ENCODE data around the gene MEP1B.
"Not testable (repeated sequence)": the region's sequence is repeated elsewhere in the genome, so short reads cannot be mapped to it uniquely, and the experiment has no call there.

The MEP1B gene

DNA sequence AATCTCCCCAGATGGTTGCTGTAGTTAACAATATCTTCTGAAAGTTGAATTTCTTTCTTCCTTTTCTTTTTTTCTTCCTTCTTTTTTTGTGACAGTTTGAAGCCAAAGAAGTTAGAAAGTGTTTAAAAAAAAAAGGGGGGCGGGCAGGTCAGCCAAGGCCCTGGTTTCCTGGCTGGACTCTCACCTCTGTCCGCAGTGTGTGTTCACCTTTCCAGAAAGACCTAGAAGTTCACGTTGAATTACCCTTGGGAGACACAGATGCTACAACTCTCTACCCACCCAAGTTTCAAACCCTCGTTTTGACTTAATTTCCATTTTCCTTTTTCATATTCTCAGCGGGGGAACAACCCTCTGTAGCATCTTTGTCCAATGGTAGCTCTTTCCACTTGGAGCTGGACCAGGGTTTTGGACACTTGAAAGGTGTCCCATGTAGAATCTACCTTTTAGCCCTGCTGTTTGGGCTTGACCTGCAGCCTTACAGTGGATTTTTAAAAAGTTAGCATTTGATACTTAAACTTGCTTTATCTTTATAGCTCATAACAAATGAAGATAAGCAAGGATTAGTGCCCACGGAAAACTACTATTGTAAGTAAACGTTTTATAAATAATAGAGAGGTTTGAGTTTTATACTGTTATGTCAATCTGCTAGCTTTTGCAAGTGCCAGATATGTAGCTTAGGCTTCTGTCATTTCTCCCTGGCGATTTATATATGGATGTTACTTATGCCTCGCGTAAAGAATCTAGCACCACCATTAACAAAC is 20.0 kb downstream of the MEP1B start:
- DNase-seq (ENCODE audit: low read depth), result no peak

DNA sequence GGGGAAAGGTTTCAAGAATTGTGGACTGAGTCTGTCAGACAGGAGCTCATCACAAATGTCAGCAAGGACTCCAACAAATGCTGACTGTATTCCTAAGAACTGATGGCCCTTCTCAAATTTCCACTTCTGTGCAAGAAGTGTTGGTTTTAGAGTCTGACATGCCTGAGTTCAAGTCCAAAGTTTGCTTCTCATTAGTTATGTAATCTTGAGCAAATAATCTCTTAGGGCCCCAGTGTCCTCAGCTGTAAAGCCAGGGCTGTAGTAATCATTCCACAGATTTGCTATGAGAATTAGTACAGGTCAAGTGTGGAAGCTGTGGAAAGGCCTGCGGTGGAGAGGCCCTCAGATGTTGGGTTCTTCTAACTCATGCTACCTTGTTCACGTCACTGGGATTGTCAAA is 23.9 kb downstream of the MEP1B start:
- DNase-seq (ENCODE audit: low read depth), result no peak

DNA sequence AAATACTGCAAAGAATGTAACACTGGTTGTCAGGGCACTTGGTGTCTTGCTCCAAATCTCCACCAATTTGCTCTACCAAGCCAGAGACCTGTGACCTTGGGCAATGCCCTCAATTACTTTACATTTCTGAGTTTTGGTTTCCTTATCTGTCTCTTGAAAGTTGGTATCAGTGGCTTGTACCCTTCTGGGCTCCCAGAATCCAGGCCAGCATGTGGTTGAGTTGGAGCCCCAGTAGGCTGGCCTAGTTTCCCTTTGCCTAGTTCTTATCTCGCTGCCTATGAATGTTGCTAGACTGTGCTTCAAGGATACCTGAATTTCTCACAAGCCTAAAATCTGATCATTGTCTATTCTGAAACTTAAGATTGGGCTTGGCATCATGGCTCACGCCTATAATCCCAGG is 26.6 kb downstream of the MEP1B start:
- DNase-seq (ENCODE audit: low read depth), result no peak

DNA sequence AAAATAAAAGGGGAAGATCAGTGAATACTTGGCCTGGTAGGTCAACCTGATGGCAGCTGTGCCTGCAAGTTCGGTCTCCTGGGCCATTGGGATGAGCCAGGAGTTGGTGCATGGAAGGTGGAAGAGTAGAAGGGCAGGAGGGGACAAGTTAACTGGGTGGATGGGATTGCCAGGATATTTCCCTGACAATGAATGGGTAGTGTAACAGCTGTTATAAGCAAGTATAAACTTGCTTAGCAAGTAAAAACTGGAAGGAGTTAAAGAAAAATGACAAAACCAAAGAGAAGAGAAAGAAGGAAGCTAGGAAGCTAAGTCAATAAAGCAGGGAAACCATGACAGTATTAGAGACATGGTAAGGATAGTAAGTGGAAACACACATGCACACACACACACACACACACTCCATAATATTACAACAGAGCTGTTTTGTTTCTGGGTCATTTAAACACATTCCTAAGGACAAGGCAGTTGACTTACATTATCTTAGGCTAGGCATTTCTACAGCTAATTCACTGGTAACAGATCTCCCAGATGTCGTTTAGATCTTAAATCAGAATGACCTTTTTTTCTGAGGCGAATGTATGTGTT is 29.7 kb downstream of the MEP1B start:
- DNase-seq (ENCODE audit: low read depth), result no peak

DNA sequence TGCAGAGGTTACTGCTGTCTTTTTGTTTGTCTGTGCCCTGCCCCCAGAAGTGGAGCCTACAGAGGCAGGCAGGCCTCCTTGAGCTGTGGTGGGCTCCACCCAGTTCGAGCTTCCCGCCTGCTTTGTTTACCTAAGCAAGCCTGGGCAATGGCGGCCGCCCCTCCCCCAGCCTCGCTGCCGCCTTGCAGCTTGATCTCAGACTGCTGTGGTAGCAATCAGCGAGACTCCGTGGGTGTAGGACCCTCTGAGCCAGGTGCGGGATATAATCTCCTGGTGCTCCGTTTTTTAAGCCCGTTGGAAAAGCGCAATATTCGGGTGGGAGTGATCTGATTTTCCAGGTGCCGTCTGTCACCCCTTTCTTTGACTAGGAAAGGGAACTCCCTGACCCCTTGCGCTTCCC is 43.5 kb downstream of the MEP1B start:
- not testable (repeated sequence) for DNase-seq (ENCODE audit: low read depth)

DNA sequence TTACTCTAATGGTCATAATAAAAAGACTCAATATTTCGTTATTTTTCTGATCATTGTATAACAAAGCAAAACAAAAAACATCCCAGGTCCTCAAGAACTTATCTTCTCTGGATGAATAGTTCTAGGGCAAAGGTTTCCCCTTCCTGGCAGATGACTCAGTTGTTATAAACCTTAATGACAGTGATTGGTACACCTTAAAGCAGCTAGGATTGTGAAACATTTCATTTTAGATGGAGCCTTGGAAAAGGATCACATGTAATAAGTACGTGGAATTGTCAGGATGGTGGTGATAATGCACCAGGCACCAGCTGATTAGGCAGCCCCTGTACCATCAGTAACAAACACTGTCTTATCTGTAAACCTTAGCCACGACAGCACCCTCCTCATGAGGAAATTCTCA is 47.2 kb downstream of the MEP1B start:
- DNase-seq (ENCODE audit: low read depth), result no peak

DNA sequence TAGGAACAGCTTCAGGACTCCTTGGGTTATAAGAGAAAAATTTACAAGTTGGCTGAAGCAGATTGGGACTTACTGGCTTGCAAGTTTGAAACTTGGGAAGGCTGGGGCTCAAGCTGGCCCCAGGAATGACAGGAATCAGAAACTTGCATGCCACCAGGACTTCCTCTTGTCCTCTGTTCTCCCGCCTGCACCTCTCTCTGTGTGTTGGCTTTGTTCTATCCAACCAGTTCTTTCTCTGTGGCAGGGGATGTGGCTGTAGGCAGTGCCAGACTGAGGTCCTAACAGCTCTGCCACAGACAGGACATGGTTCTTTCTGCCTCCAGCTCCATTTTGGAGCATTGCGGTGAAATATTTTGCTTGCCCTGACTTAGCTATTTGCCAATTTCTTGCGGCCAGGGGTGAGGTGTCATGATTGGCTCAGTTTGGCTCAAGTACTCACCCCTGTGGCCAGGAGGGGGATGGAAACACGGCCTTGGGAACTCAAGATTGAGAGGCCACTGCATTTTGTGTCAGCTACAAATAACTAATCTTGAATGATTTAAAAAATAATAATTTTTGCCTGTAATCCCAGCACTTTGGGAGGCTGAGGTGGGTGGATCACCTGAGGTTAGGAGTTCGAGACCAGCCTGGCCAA is 48.9 kb downstream of the MEP1B start:
- no peak for DNase-seq (ENCODE audit: low read depth)

DNA sequence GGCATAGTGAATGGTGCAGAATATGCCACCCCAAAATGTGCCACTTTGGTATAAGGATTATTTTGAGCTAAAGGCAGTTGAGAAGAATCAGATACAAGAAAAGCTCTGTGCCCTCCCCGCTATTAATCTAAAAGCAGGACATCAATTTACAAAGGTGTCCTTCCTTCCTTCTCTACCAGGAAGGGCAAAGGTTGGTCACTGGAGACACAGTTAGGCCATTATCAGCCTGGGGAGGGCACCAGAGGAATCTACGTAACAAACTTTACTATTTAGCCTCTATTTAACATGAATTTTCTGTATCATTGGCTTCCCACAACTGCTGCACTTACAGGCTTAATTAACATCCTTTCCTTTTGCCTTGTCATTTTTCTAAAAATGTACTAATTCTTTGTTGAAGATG is 52.6 kb downstream of the MEP1B start:
- DNase-seq (ENCODE audit: low read depth), result no peak

DNA sequence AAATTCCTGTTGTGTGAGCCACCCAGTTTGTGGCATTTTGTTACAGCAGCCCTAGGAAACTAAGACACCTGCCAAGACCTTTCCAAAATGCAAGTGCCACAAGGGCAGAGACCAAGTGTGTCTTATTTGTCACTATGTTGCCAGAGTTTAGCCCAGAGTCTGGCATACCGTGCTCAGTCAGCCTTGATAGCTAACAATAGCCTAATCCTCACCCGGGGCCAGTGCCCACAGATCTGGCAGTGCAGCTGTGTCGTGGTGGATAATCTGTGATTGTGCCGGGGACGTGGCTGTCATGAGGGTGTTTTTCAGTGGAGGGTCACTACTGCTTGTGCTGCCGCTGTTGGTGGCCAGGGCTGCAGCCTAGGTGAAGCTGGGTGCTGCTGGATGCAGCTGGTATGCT is 53.5 kb downstream of the MEP1B start:
- DNase-seq (ENCODE audit: low read depth), result no peak

DNA sequence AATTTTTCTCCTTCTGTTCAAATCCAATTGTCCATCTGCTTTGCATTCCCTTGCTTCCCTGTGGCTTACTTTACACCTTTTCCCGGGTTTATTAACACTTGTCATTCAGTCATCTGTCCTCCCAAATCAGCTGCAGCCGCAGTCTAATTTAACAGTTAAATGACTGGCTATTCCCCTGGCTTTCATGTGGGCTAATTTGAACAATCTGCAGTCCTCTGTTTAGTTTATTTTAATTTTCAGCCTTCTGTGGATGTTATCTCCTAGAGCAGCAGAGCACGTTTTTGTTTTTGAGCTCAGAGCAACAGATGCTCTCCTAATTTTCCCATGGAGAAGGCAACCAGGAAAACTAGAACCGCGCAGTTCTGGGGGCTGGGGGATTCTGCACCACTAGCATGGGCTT is 55.0 kb downstream of the MEP1B start:
- DNase-seq (ENCODE audit: low read depth), result no peak

DNA sequence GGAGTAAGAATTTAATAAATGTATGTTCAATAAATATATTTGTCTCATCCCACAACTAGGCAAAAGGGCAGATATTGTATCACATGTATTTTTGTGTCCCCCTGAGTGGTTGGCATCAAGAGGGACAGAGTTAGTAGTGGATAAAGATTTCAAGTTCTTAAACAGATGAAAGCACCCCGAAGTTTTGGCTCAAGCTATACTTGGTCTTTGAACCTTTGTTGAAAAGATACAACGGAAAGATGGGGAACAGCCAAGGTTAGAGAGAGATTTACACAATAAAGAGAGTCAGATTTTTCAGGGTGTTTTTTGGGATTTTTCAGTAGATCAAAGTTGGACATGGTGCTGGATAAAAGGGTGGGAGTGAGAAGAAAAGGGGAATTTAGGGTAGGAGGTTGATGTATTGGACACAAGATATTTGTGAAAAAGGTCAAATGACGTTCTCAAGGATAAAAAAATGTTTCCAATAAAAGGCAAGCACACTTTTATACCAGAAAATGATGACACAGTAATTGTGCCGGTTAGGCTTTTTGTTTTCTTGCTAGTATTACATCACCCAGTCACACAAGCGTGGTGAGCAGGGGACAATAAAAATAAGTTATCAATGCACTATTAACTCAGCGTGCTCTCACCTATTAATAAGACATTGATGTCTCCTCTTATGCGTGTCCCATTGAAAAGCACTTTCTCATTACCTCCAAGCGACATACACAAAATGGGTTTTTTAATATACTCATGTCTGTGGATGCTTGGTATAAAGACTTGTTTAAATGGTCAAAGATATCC is 59.5 kb downstream of the MEP1B start:
- no peak for DNase-seq (ENCODE audit: low read depth)

DNA sequence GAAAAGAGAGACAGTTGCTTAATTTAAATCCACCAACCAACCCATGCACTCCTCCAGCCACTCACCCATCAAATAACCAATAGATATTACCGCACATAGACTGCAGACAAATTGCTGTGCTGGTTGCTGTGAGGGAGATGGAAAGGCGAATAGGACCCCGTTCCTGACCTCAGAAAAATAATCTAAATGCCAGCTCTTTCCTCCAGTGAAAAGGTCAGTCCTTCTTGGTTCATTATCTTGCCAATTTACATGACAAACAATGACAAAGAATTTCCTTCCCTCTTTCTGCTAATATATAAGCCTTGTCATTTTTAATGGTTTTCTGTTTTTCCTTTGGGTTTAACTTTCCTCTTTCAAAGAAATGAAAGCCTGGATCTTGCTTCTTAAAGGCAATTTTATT is 61.6 kb downstream of the MEP1B start:
- no peak for DNase-seq (ENCODE audit: low read depth)

DNA sequence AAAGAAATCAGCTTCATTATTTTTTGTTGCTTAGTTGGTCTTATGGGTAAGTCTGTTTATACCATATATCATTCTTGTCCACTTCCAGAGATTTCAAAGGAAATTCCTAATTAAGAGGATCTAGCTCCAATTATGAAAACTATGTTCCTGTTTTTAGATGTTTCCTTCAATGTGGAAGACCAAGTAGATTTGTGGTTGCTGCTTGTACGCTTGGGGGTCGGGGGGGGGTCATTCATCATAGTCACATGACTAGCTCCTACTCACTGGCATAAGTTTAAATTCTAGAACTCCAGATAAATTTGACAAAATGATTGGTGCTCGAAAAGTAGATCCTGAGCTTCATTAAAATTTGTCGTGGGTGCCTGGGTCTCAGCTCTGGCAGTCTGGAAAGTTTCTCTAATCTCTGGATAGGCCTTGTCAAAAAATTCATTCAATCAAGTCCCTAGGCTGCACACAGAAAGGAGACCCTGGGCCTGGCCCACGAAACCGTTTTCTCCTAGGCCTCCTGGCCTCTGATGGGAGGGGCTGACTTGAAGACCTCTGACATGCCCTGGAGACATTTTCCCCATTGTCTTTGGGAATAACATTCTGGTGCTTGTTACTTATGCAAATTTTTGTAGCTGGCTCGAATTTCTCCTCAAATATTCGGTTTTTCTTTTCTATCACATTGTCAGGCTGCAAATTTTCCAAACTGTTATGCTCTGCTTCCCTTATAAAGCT is 62.5 kb downstream of the MEP1B start:
- no peak for DNase-seq (ENCODE audit: low read depth)

DNA sequence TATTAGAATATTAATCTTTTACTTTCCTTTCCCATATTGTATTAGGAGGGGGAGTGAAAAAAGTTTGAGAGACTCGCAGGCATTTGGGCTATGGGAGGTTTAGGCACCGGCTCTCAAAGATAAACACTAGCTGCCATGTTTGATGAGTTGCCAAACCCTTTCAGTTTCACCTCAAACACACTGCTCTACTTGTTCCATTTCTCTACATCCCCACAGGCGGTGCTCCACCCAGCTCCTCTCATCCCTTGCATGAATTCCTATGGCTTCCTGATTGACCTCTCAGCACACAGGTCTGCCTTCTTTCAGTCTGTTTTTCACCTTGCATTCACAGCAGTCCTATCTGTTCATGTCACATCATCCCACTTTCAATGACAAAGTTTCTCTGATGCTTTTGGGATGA is 65.7 kb downstream of the MEP1B start:
- DNase-seq (ENCODE audit: low read depth), result no peak

DNA sequence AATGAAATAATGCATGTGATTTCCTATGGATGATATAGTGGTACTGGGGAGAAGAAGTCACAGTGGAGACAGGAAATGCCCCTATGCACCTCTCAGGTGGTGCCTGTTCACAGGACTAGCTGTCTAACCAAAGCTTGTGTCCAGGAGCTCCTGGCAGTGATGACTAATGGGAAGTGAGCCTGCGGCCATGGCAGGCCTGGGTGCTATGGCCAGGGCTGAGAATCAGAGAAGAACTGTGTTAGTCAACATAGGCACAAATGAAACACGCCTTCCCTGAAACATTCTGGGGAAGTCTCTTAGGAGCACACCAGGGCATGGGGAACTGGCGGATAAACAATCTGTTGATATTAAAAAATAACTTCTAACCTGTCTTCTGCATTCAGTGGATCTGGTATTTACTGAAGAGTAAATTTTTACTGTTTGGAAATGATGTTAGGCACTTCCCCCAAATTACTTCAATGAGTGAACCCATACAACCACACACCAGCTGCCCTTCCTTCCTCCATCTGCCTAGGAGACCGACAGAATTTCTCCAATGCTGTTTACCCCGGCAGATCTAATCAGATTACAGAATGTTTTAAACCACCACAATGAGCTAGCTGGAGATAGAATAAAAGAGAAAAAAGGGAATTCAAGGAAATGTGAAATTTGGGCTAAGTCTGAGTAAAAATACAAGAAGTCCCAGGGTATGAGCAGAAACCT is 67.4 kb downstream of the MEP1B start:
- no peak for DNase-seq (ENCODE audit: low read depth)

DNA sequence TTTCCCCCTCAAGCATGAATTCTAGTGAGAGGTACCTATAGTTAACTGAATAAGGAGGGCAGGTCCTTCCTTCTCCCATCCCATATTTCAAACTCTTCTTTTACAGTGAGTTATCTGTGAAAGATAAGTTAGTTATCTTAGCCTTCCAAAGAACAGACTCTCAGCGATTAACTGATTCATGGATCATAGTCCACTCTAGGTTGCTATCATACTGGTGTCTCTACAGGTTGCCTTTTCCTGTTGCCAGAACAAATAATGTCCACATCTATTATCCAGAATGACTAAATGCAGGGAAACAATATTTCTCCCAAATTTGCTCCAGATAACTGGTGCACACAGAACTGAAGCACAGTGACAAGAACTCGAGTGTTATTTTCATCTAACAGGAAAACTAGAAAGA is 68.3 kb downstream of the MEP1B start:
- DNase-seq (ENCODE audit: low read depth), result no peak

DNA sequence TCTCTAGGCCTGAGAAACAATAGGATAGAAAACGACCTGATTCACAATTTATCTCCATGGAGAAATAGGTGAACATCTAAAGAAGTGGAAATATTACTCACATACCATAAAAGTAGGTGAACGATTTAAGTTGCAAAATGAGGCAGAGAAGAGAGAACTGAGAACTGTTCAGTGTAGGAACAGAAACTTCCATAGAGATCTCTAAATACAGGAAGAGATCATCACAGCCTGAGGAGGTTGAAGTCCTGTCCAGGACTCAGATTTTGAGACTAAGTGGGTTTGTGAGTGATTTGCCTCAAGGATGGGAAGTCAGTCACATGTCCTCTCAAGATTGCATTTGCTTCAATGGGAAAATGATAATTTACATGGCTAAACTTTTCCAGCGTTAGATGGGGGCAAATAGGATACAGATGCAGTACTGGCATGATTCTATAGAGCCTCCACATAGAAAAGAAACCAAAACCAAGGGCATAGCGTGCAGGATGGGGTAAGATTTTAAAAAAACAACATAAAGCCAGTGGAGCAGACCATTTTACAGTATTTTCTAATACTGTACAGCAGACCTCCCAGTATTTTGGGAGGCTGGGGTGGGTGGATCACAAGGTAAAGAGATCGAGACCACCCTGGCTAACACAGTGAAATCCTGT is 68.8 kb downstream of the MEP1B start:
- no peak for DNase-seq (ENCODE audit: low read depth)

DNA sequence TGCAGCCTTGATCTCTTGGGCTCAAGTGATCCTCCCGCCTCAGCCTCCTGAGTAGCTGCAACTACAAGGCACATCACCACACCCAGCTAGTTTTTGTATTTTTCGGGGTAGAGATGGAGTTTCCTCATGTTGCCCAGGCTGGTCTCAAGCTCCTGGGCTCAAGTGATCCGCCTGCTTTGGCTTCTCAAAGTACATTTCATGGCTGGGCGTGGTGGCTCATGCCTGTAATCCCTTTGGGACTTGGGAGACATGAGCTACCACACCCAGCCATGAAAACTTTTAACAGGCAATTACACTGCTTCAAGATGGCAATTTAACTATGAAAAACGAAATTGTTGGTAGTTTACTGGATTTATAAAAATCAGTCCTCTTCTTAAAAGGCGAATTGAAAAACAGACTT is 69.7 kb downstream of the MEP1B start:
- no peak for DNase-seq (ENCODE audit: low read depth)

DNA sequence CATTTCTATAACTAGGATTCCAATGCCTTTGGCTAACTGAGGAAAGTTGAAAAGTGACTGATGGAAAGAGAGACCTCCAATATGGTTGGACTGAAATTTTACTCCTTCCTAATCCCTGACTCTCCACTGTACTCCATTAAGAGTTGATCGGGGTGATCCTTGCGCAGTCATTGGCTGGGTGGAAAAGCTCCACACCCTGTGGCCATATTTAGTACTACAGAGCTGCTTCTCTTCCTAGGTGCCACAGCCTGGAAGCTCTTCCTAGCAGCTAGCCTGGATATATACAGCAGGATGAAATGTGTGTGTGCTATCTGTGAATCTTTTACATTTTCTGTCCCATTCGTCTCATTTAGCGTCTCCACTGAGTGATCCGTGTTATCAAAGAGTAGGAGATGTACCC is 71.2 kb downstream of the MEP1B start:
- no peak for DNase-seq (ENCODE audit: low read depth)

DNA sequence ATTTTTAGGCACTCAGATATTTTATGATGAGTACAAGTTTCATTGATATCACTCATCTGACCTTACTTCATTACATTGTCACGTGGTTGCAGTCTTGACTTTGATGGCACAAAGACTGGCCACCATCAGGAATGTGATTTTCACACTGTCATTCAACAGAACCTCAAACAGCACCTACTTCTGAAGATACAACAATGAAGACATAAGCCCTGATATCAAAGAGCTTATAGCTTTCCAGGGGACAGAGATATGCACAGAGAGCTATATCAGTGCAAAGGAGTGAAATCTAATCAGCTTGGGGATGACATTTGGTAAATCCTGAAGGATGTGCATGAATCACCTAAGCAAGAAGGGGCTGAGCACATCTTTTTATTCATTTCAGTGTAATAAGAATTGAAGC is 72.3 kb downstream of the MEP1B start:
- DNase-seq (ENCODE audit: low read depth), result no peak

DNA sequence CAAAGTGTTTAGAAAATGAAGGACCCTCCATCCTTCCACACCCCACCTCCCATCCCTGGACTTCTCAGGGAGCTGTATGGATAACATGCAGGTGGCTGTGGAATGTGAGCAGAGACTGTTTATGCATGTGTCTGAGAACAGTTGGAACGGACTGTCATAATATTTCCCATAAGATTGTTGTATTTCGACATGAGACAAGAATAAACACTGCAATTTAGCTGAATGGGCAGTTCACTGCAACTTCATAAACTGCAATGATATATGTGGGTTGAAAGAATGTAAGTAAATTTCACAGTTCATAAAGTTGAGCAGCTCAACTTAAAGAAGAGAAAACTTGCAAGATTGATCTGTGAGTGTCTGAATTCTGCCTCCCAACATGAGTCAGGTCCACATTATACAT is 74.6 kb downstream of the MEP1B start:
- no peak for DNase-seq (ENCODE audit: low read depth)
